Stimulated activated naive CD4-positive, alpha-beta T cell (primary cell): ENCODE measurements around the gene CCT7.
A peak's percentile ranks its signal among the peaks of the same experiment; 100 is the strongest.
"Not testable (repeated sequence)": the region's sequence is repeated elsewhere in the genome, so short reads cannot be mapped to it uniquely, and the experiment has no call there.

Experiments
- DNase-seq, 6 experiments: peaks; one replicate each; lab custom pipeline; 2025; lab: John Stamatoyannopoulos, UW

The CCT7 gene

GRCh38 chr2:73255007-73255644 lies 21.0 kb downstream of the CCT7 start:
- DNase-seq = no peak

- no peak for DNase-seq
These were observed 22.0 kb downstream of the CCT7 start for GRCh38 chr2:73255907-73256617.

DNA sequence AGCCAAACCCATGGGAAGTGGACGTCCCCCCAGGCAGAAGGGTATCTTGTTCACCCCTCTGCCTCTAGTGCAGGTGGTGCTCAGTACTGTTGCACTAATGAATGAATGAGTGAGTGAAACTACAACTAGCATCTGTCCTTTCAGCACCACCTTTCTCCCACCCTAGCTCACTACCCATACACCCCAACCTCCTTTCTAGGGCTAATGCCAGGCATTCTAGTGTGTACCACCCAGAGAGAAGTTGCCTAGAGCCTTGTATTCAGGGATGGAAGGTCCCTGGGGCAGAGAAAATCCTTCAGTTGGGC lies 22.5 kb downstream of the CCT7 start:
- no peak for DNase-seq

DNA sequence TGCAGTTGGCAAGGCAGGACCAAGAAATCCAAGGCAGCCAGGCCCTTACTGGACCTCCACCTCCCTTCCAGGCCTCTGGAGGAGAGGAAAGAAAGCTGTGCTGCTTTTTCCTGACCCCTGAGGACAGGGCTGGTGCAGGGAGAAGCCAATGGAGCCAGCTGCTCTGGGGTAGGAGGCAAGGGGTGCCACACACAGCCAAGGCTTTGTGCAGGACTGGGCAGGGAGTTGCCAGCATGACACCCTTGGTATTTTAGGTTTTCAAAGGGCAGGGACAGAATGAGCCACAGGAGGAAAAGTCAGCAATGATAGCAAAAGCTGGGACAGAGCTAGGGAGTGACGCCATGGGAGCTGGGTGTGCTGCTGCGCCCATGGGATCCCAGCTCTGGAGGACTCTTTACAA lies 22.9 kb downstream of the CCT7 start:
- DNase-seq = no peak

DNA sequence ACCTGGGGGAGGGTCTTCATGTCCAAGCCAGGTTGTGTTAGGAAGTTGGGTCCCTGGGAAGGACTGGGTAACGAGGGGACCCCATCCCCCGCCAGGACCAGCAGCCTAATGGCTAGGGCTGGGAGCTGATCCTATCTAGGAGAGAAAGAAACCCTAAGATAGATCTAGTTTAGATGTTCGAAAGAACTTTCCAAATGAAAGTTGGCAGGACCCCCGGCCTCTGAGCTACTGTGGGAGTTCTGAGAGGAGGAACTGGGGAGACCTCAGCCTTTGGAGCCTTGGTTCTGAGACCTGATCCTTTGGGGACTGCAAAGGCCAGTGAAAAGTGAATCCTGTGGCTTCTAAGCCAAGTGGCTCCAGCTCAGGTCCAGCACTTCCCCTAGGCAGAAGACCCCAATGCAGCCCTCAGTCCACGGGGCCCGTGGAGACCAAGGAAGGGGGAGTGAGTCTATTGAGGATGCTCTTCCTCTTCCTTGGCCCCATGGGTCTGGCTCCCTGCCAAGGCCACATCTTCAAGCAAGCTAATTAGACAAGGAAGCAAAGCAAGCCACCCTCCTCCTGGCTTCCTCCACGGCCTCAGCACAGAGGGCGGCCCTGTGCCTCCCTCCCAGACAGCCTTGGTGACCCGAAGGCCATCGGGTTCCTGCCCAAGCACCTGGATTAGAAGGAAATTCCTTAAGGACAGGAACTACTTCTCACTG lies 23.5 kb downstream of the CCT7 start:
- peak in 1 of 6 experiments; percentile 6 for DNase-seq

GRCh38 chr2:73258186-73258912 lies 24.2 kb downstream of the CCT7 start:
- DNase-seq = no peak

DNA sequence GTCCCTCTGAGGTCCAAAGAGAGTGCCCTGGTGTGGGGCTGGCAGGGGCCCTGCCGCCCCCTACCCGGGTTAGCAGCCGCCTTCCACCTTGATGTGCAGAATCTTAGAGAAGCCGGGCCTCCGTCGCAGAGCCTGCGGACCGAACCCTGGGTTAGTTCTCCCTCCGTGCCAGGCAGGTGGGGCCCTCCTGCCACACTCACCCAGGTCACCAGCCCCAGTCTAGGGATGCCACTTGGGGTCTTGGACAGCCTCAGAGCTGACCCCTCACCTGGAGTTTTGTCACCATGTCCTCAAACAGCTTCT lies 24.8 kb downstream of the CCT7 start:
- DNase-seq = no peak

GRCh38 chr2:73259276-73259675 lies 25.2 kb downstream of the CCT7 start:
- DNase-seq = no peak

DNA sequence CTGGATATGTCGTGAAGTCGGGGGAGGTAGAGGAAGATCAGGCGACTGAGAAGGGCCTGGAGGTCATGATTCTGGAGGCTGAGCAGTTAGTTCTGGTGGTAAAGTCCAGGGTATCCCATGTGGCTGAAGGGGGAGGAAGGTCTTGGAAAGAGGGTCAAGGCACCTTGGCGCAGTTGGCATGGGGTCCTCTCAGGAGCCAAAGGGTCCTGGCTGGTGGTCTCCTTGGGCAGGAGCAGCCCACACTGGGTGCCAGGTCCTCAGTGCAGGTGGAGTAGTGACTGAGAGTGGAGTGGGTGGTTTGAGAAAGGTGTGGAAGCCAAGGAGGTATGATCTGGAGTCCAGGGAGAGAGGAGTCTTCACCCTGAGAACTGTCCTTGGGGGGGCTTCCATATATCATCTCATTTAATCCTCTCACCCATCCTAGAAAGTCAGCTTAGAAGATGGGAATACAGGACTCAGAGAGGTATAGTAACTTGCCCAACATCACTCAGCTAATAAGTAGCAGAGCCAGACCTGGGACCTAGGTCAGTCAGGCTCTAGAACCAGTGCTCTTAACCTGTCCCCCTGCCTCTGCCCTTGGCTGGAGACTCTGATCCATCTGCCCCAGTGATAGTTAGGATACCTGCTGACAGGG lies 25.7 kb downstream of the CCT7 start:
- no peak for DNase-seq

DNA sequence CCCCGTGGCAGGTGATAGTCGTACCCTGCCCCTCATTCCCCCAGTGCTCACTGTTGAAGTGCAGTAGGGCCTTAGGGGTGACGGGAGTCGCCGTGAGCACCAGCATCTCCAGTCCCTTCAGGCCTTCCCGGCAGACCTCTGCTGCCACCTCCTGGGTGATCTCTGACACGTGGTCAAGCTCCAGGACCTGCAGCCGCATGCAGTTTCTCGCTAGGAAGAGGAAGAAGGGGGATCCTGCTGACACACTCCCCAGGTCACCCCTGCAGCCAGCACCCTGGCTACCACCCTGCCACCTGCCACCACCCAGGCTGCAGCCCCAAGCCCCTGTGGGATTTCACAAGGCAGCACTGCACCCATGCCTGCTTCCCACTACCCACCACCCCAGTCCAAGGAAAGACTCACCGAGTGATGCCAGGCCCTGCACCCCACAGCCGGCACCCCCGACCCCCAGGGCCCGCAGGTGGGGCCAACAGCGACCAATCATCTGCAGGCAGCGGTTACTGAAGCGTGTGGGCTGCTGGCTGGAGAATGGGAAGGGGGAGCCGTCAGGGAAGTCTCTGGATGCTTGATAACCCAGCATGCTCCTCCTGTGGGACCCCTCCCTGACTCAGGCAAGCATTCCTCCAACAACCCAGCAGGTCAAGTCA lies 26.4 kb downstream of the CCT7 start:
- DNase-seq = no peak

DNA sequence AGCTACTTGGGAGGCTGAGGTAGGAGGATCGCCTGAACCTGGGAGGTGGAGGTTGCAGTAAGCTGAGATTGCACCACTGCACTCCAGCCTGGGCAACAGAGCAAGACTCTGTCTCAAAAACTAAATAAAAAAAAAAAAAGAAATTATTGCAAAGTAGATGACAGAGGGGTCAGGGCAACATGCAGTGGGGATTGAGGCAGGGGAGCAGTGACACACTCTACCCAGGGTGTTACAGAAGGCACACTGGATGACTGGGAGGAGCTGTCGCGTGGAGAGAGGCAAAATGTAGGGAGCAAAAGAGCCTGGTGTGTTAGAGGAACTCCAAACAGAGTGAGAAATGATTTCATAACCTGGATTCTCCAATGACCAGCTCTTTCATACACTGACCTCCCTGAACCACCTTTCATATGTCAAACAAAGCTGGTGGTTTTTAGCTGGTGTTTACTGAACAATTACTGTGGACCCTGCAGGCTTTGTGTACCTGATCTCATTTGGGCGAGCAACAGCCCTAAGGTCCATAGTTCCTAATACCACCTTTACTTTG lies 28.1 kb downstream of the CCT7 start:
- DNase-seq = no peak

- DNase-seq = not testable (repeated sequence)
These were observed 28.8 kb downstream of the CCT7 start for GRCh38 chr2:73262691-73263429.

- no peak for DNase-seq
These were observed 29.6 kb downstream of the CCT7 start for GRCh38 chr2:73263540-73264331.

DNA sequence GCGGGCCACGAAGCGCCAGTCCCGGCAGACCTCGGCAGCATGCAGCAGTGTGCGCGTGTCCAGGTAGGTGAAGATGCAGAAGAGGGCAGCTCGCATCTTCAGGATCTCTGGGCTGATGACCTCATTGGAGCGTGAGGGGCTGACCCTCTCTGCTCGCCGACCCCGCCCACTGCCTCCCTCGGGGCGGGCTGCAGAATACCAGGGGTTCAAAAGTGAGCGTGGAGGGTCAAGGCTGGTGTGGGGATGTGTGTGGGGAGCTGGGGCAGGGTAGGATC lies 30.2 kb downstream of the CCT7 start:
- DNase-seq = no peak

DNA sequence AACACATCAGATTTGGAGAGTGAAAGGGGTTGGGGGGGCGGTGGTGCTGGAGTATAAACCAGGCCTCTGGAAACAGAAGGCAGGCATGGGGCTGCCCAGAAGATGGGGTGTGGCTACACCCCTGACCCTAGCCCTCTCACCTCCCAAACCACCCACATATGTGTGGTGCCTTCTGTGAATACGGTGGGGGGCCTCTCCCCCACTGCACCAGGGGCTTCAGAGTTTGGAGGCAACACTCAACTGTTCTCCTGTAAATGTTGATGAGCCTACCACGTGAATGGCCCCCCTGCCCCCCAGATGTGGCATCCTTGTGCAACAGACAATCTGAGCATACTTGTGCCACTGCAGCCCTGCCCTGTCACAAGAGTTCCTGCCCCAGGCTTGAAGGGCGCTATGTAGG lies 30.7 kb downstream of the CCT7 start:
- no peak for DNase-seq

DNA sequence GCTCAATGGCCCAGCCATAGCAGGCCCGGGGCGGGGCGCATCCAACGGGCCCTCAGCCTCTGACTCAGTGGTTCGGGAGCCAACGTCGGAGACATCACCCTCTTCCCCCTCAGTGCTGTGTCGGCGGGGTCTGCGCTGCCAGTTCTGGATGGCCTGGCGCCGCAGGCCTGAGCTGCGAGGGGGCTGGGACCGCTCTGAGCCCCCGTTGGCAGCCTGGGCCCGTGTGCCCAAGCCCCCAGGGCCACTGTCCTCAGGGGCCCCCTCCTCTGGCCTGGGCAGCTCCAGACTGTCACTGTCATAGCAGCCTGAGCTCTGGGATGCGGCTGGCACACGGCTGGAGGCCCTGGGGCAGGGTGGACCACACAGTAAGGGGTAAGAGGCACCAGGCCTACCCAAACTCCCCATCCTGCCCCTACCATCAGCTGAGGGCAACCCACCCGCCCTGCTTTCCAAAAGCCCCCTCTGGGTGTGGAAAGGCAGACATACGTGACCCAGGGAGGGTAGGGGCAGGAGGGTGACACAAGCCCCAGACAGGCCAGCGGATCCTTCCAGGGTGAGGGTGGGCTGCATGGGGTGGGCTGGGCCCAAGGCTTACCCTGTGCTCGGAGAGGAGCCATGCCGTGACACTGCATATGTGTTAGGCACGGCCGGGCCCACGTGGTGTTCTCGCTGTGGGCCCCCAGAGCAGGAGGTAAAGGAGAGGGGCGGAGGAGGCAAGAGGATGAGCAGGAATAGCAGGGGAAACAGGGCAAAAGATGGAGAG lies 31.4 kb downstream of the CCT7 start:
- no peak for DNase-seq

DNA sequence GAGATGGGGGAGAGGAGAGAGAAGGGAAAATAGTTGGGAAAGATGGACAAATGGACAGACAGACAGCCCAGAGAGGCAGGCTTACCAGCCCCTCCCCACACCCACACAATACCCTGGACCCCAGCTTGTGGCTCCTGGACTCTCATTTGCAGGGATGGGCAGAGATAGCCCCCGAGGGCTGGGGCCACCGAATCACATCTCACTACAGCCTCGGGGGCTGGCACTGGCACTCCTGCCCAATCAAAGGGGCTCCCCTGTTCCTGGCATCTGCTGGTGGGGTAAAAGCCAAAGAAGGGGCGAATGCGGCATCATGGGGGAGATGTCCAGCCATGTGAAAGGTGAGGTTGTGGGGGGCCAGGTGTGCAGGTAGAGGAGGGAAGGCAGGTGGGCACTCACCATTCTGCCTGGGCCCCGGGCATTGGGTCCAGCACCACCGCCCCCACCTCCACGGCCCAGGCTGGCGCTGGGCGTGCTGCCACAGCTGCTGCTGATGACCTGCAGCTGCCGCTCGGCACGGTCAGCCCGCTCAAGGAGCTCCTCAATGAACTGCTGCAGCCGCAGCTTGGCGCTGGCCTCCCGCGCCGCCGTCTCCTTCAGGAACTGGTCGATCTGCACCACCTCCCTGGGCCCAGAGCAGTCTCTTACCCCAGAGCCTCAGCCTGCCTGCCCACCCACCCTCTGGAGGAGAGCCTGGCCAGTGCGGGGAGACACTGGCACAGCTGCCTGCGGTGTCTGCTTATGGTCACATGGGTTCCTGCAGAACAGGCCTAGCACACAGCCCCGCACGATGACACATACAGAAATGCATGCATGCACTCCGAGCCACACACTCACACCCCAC lies 32.2 kb downstream of the CCT7 start:
- no peak for DNase-seq

DNA sequence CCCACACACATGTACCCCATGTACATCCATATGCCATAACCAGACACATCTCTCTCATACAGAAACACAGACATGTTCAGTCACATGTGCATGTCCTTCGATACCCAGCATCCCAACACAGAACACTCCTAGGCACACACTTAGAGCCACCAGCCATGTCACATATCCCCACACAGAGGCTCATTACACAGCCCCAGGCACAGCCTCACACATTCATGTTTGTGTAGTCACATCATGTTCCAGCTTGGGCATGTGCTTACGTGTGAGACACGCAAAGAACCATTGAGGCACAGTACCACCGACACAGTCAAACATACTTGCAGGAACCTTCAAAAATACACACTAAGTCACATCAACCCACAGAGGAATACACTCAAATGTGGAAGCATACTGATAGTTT lies 32.9 kb downstream of the CCT7 start:
- DNase-seq = no peak

DNA sequence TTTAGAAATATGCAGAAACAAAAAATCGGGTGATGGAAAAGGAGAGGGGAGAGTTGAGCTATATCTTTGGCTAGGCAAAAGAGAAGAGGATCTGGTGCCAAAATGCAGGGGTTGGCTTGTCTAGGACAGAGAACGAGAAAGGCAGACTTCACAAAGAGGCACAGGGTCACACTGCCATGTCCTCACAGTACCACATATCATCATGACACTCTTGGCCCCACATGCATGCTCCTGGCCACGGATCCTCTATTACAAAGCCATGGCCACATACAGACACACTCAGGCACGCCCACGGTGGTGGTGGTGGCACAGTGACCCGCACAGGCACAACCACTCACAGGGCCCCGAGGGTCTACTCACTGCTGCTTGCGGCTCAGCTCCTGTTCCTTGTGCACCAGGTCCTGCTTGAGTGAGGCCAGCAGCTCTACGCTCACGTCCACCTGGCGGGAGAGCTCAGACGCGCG lies 34.3 kb downstream of the CCT7 start:
- no peak for DNase-seq
